PC-9 (cell line): ENCODE measurements around the gene CTSL. TPM values are rescaled to one million over a fixed set of nuclear protein-coding genes. Genes with fewer than 3 reads are reported as not detected.

Experiments used
- BruUV-seq: library from RNA; stranded (reverse); fragments of 400-500 nt; replicated peaks from 2 replicates; lab custom pipeline; 2021; lab: Mats Ljungman, UMichigan
- CTCF ChIA-PET: fragments of 300-600 bp; sonication (Branson Sonifier 250); formaldehyde crosslinking; loops from one replicate; lab custom pipeline; 2022; ENCODE audit warnings: antibody characterized with exemption; lab: Charles Lee
- POLR2A ChIA-PET: fragments of 300-600 bp; sonication (Branson Sonifier 250); formaldehyde crosslinking; loops from one replicate; lab custom pipeline; 2022; ENCODE audit warnings: antibody characterized with exemption; ENCODE audit not compliant: unreplicated experiment; lab: Charles Lee
- DNase-seq, 2 experiments: peaks; one replicate each; pipeline versions ENCODE4 v3.0.0 to v3.0.0-alpha.2; 2015 to 2022; ENCODE audit warnings: mixed read lengths in 1 of 2
- H2AFZ ChIP-seq: fragments of 200-600 bp; sonication (generic); 2 replicates; pipeline ENCODE4 v1.8.1; 2017; ENCODE audit warnings: antibody characterized with exemption
- H3F3A ChIP-seq: fragments of 200-600 bp; sonication (generic); 2 replicates; pipeline ENCODE4 v1.8.1; 2017; ENCODE audit warnings: antibody characterized with exemption, mild to moderate bottlenecking, low read depth; ENCODE audit not compliant: insufficient read depth
- H3K27ac ChIP-seq: fragments of 200-600 bp; sonication (generic); 2 replicates; pipeline ENCODE4 v1.6.1; 2016; ENCODE audit warnings: mixed run types
- H3K27me3 ChIP-seq: fragments of 200-600 bp; sonication (generic); 2 replicates; pipeline ENCODE4 v1.6.1; 2016; ENCODE audit warnings: low read depth, mixed run types; ENCODE audit not compliant: insufficient read depth
- H3K36me3 ChIP-seq: fragments of 200-600 bp; sonication (generic); 2 replicates; pipeline ENCODE4 v1.6.1; 2016; ENCODE audit warnings: low read depth, mixed run types
- H3K4me1 ChIP-seq: fragments of 200-600 bp; sonication (generic); replicated peaks from 2 replicates; pipeline ENCODE4 v1.6.1; 2016; ENCODE audit warnings: mixed run types; ENCODE audit not compliant: insufficient read depth
- H3K4me2 ChIP-seq: fragments of 200-600 bp; sonication (generic); 2 replicates; pipeline ENCODE4 v1.6.1; 2017; ENCODE audit warnings: mixed run types
- H3K4me3 ChIP-seq: fragments of 200-600 bp; sonication (generic); 2 replicates; pipeline ENCODE4 v1.6.1; 2016; ENCODE audit warnings: mixed run types
- H3K79me2 ChIP-seq: fragments of 200-600 bp; sonication (generic); 2 replicates; pipeline ENCODE4 v1.6.1; 2017; ENCODE audit warnings: low read depth, mixed run types
- H3K9me2 ChIP-seq: fragments of 200-600 bp; sonication (generic); 2 replicates; pipeline ENCODE4 v1.8.1; 2017; ENCODE audit warnings: mild to moderate bottlenecking; ENCODE audit not compliant: insufficient read depth
- H3K9me3 ChIP-seq: fragments of 200-600 bp; sonication (generic); 2 replicates; pipeline ENCODE4 v1.8.1; 2016; ENCODE audit warnings: low read depth; ENCODE audit not compliant: insufficient read depth
- H4K20me1 ChIP-seq: fragments of 200-600 bp; sonication (generic); 2 replicates; pipeline ENCODE4 v1.8.1; 2017; ENCODE audit not compliant: insufficient read depth
- EZH2 ChIP-seq: fragments of 200-600 bp; sonication (generic); IDR thresholded peaks from 2 replicates; pipeline ENCODE4 v1.8.0; 2017; ENCODE audit warnings: antibody characterized with exemption, low read depth
- intact Hi-C: fragments of 100-400 bp; cut with micrococcal nuclease; formaldehyde crosslinking; loops from one replicate; pipeline ENCODE4 v1.10.0; 2022; ENCODE audit not compliant: unreplicated experiment
- total RNA-seq: library from RNA; stranded (reverse); gene quantifications from 2 replicates; pipeline ENCODE4 v1.2.3, GENCODE V29; 2021
- TF ChIP-seq, protein P1 (sequence below): fragments of 200-600 bp; sonication (generic); conservative IDR thresholded peaks from 2 replicates; pipeline ENCODE4 v1.6.1; 2017; ENCODE audit warnings: mixed run types, antibody characterized with exemption, mild to moderate bottlenecking, moderate library complexity

The CTSL gene
- total RNA-seq, 1 experiment from 2014 or later = 82.6 TPM

GRCh38 chr9:87684627-87685219, 41.2 kb upstream of the CTSL start:
- intact Hi-C loops = loop anchor here (1.0 to 10.0 kb wide), 3 partner anchors 129 to 890 kb away; no protein-coding TSS in a partner anchor
- 0 out of 2 replicates have a peak, but pooled peaks cover 5% of the 10 kb centered on the region for H3K4me1 ChIP-seq
- no peaks in the 10 kb centered on the region for H3K9me2 ChIP-seq
- peak overlapping the region; percentile 36; the same call in 1 of the 2 replicates for H3K27ac ChIP-seq
- no peaks in the 10 kb centered on the region for H3K9me3 ChIP-seq
- peaks cover 3% of the 10 kb centered on the region; the same call in 1 of the 2 replicates for H3F3A ChIP-seq
- no peaks in the 10 kb centered on the region for H3K27me3 ChIP-seq
- POLR2A ChIA-PET = interaction anchor here (0.6 kb wide), 1 partner anchor 290 kb away, joined by 5 read pairs; the partner anchor contains the start of gene CDK20
- TF ChIP-seq, protein P1, sequence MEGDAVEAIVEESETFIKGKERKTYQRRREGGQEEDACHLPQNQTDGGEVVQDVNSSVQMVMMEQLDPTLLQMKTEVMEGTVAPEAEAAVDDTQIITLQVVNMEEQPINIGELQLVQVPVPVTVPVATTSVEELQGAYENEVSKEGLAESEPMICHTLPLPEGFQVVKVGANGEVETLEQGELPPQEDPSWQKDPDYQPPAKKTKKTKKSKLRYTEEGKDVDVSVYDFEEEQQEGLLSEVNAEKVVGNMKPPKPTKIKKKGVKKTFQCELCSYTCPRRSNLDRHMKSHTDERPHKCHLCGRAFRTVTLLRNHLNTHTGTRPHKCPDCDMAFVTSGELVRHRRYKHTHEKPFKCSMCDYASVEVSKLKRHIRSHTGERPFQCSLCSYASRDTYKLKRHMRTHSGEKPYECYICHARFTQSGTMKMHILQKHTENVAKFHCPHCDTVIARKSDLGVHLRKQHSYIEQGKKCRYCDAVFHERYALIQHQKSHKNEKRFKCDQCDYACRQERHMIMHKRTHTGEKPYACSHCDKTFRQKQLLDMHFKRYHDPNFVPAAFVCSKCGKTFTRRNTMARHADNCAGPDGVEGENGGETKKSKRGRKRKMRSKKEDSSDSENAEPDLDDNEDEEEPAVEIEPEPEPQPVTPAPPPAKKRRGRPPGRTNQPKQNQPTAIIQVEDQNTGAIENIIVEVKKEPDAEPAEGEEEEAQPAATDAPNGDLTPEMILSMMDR = peak; percentile 87
- TF ChIP-seq EZH2 = no peak
- H3K4me2 ChIP-seq = 0 out of 2 replicates have a peak overlapping the region, but pooled peaks have one; percentile 3
- no TSS peak for BruUV-seq
- peak in 1 of 2 experiments; percentile 64 for DNase-seq
- H3K79me2 ChIP-seq = no peaks in the 10 kb centered on the region
- peaks cover 2% of the 10 kb centered on the region; the same call in 1 of the 2 replicates for H4K20me1 ChIP-seq
- CTCF ChIA-PET = interaction anchor here (1.0 kb wide), 1 partner anchor 128 kb away, joined by 5 read pairs; no protein-coding TSS in a partner anchor
- H3K4me3 ChIP-seq = no peak overlapping the region
- no peak overlapping the region for H2AFZ ChIP-seq
- H3K36me3 ChIP-seq = 0 out of 2 replicates have a peak, but pooled peaks cover 5% of the 10 kb centered on the region

GRCh38 chr9:87685441-87685840, 40.5 kb upstream of the CTSL start:
- no peak overlapping the region for H3K4me3 ChIP-seq
- intact Hi-C loops = loop anchor here (10.0 kb wide), 1 partner anchor 889 kb away; no protein-coding TSS in a partner anchor
- no peaks in the 10 kb centered on the region for H3K79me2 ChIP-seq
- CTCF ChIA-PET = interaction anchor here (1.0 kb wide), 1 partner anchor 127 kb away, joined by 5 read pairs; no protein-coding TSS in a partner anchor
- no TSS peak for BruUV-seq
- 0 out of 2 replicates have a peak overlapping the region, but pooled peaks have one; percentile 36 for H3K27ac ChIP-seq
- H2AFZ ChIP-seq = no peak overlapping the region
- no peaks in the 10 kb centered on the region for H3K27me3 ChIP-seq
- peaks cover 2% of the 10 kb centered on the region; the same call in 1 of the 2 replicates for H4K20me1 ChIP-seq
- H3K4me1 ChIP-seq = 0 out of 2 replicates have a peak, but pooled peaks cover 5% of the 10 kb centered on the region
- no peaks in the 10 kb centered on the region for H3K9me2 ChIP-seq
- H3K9me3 ChIP-seq = no peaks in the 10 kb centered on the region
- H3F3A ChIP-seq = peaks cover 3% of the 10 kb centered on the region; the same call in 1 of the 2 replicates
- no peak for DNase-seq
- TF ChIP-seq EZH2 = no peak
- TF ChIP-seq, protein P1 = no peak
- 0 out of 2 replicates have a peak, but pooled peaks cover 5% of the 10 kb centered on the region for H3K36me3 ChIP-seq
- POLR2A ChIA-PET = no interaction called here
- H3K4me2 ChIP-seq = no peak overlapping the region

DNA sequence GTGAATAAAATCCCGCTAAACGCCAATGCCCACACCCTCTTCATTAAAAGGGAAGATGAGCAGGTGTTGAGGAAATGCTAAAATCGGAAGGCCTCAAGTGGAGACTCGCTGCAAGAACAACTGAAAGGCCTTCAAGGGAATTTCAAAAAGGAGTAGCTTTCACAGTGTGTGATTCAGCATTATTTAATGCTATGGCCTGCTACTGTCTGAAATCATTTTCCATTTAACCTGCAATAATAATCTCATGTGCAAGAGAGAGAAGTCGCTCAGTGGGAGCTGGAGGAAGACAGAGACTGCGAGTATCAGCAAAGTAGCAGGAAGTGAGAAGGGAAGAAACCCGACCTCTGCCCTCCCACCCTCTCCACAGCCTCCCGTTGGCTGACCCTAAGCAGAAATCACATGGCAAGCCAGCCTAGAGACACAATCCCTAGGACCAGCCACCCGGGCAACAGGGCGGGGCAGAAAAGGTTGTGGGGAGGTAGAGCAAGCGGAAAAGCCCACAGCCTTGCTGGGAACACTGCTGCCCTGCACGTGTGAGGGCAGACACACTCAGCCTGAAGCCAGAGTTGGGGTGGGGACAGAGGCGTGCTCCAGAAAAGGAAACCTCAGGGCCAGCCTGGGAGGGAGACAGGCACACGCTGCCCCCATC, 39.9 kb upstream of the CTSL start:
- no peak overlapping the region for H3K4me3 ChIP-seq
- intact Hi-C loops = loop anchor here (10.0 kb wide), 1 partner anchor 889 kb away; no protein-coding TSS in a partner anchor
- no peak overlapping the region for H3K4me2 ChIP-seq
- 0 out of 2 replicates have a peak, but pooled peaks cover 5% of the 10 kb centered on the region for H3K4me1 ChIP-seq
- no peaks in the 10 kb centered on the region for H3K9me3 ChIP-seq
- POLR2A ChIA-PET = no interaction called here
- no peaks in the 10 kb centered on the region for H3K9me2 ChIP-seq
- peaks cover 3% of the 10 kb centered on the region; the same call in 1 of the 2 replicates for H3F3A ChIP-seq
- H3K79me2 ChIP-seq = no peaks in the 10 kb centered on the region
- no TSS peak for BruUV-seq
- TF ChIP-seq EZH2 = no peak
- TF ChIP-seq, protein P1 = no peak
- CTCF ChIA-PET = no interaction called here
- peaks cover 2% of the 10 kb centered on the region; the same call in 1 of the 2 replicates for H4K20me1 ChIP-seq
- H3K27ac ChIP-seq = 0 out of 2 replicates have a peak overlapping the region, but pooled peaks have one; percentile 36
- 0 out of 2 replicates have a peak, but pooled peaks cover 5% of the 10 kb centered on the region for H3K36me3 ChIP-seq
- DNase-seq = no peak
- no peaks in the 10 kb centered on the region for H3K27me3 ChIP-seq
- H2AFZ ChIP-seq = no peak overlapping the region
